Upper lobe of right lung (tissue), 1 donor: ENCODE results near the gene REPIN1. TPM values are rescaled to one million over a fixed set of nuclear protein-coding genes. Genes with fewer than 3 reads are reported as not detected.

Experiments used
- ATAC-seq: fragments of 200-7000 bp; cut with Tn5 transposase; one replicate; pipeline ENCODE4 v1.9.1; 2020; ENCODE audit warnings: mild to moderate bottlenecking, moderate library complexity
- DNase-seq: peaks from one replicate; pipeline ENCODE4 v3.0.0-alpha.2; 2020
- H3K27ac ChIP-seq: fragments of 200-600 bp; one replicate; pipeline ENCODE4 v1.8.0; 2022
- H3K27me3 ChIP-seq: fragments of 200-600 bp; one replicate; pipeline ENCODE4 v1.8.0; 2022; ENCODE audit warnings: mild to moderate bottlenecking
- H3K36me3 ChIP-seq: fragments of 200-600 bp; one replicate; pipeline ENCODE4 v1.8.0; 2022
- H3K4me1 ChIP-seq: fragments of 200-600 bp; one replicate; pipeline ENCODE4 v1.8.0; 2022
- H3K4me3 ChIP-seq: fragments of 200-600 bp; one replicate; pipeline ENCODE4 v1.8.0; 2022; ENCODE audit warnings: mild to moderate bottlenecking
- H3K9me3 ChIP-seq: fragments of 200-600 bp; one replicate; pipeline ENCODE4 v1.8.0; 2022
- intact Hi-C: fragments of 100-400 bp; cut with DNase I; formaldehyde crosslinking; loops from one replicate; pipeline ENCODE4 v1.11.0; 2022
- total RNA-seq: library from RNA; stranded (reverse); fragmentation: NEBNext Ultra II Directional; extraction: Animal tissue kit (Norgen Biotek cat#: 25700); gene quantifications from one replicate; pipeline ENCODE4 v1.2.1, GENCODE V29; 2021
- TF ChIP-seq, protein P1 (sequence below): fragments of 200-600 bp; IDR thresholded peaks from one replicate; pipeline ENCODE4 v1.8.0; 2022; ENCODE audit warnings: antibody characterized with exemption
- donor health status: DM: no; HTN: yes; CAD: no; lungs with severe emphysema.

The REPIN1 gene
- total RNA-seq, 1 donor from 2014 or later: 93.7 TPM

DNA sequence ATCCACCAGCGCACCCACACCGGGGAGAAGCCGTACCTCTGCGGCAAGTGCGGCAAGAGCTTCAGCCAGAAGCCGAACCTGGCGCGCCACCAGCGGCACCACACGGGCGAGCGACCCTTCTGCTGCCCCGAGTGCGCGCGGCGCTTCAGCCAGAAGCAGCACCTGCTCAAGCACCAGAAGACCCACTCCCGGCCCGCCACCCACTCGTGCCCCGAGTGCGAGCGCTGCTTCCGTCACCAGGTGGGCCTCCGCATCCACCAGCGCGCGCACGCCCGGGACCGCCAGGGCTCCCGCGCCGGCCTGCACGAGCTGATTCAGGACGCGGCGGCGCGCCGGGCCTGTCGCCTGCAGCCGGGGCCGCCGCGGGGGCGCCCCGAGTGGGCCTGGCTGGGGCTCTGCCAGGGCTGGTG, 28.2 kb downstream of the REPIN1 start:
- TF ChIP-seq, protein P1, sequence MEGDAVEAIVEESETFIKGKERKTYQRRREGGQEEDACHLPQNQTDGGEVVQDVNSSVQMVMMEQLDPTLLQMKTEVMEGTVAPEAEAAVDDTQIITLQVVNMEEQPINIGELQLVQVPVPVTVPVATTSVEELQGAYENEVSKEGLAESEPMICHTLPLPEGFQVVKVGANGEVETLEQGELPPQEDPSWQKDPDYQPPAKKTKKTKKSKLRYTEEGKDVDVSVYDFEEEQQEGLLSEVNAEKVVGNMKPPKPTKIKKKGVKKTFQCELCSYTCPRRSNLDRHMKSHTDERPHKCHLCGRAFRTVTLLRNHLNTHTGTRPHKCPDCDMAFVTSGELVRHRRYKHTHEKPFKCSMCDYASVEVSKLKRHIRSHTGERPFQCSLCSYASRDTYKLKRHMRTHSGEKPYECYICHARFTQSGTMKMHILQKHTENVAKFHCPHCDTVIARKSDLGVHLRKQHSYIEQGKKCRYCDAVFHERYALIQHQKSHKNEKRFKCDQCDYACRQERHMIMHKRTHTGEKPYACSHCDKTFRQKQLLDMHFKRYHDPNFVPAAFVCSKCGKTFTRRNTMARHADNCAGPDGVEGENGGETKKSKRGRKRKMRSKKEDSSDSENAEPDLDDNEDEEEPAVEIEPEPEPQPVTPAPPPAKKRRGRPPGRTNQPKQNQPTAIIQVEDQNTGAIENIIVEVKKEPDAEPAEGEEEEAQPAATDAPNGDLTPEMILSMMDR: no peak
- no peak overlapping the region for H3K27ac ChIP-seq
- H3K27me3 ChIP-seq: no peaks in the 10 kb centered on the region
- DNase-seq (peak; percentile 55), ATAC-seq (no peak)
- H3K9me3 ChIP-seq: no peaks in the 10 kb centered on the region
- H3K36me3 ChIP-seq: peaks cover 6% of the 10 kb centered on the region
- intact Hi-C loops: no loop called here
- H3K4me1 ChIP-seq: no peaks in the 10 kb centered on the region
- H3K4me3 ChIP-seq: no peak overlapping the region

DNA sequence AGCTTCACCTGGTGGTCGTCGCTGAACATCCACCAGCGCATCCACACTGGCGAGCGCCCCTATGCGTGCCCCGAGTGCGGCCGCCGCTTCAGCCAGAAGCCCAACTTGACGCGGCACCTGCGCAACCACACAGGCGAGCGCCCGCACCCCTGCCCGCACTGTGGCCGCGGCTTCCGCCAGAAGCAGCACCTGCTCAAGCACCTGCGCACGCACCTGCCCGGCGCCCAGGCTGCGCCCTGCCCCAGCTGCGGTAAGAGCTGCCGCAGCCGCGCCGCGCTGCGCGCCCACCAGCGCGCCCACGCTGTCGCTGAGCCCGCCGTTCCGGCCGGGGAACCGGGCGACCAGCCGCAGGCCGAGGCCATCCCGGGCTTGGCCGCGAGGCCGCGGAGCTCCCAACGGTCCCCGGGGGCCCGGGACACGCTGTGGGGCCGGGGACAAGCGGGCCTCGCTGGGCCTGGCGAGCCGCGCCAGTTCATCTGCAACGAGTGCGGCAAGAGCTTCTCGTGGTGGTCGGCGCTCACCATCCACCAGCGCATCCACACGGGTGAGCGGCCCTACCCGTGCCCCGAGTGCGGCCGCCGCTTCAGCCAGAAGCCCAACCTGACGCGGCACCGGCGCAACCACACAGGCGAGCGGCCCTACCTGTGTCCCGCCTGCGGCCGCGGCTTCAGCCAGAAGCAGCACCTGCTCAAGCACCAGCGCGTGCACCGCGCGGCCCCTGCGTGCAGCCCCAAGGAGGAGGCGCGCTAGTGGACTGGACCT, 28.9 kb downstream of the REPIN1 start:
- ATAC-seq: peak; percentile 8
- DNase-seq: peak; percentile 57
- no peaks in the 10 kb centered on the region for H3K4me1 ChIP-seq
- H3K9me3 ChIP-seq: no peaks in the 10 kb centered on the region
- no peak overlapping the region for H3K27ac ChIP-seq
- intact Hi-C loops: no loop called here
- TF ChIP-seq, protein P1: no peak
- no peak overlapping the region for H3K4me3 ChIP-seq
- peaks cover 6% of the 10 kb centered on the region for H3K36me3 ChIP-seq
- H3K27me3 ChIP-seq: no peaks in the 10 kb centered on the region

DNA sequence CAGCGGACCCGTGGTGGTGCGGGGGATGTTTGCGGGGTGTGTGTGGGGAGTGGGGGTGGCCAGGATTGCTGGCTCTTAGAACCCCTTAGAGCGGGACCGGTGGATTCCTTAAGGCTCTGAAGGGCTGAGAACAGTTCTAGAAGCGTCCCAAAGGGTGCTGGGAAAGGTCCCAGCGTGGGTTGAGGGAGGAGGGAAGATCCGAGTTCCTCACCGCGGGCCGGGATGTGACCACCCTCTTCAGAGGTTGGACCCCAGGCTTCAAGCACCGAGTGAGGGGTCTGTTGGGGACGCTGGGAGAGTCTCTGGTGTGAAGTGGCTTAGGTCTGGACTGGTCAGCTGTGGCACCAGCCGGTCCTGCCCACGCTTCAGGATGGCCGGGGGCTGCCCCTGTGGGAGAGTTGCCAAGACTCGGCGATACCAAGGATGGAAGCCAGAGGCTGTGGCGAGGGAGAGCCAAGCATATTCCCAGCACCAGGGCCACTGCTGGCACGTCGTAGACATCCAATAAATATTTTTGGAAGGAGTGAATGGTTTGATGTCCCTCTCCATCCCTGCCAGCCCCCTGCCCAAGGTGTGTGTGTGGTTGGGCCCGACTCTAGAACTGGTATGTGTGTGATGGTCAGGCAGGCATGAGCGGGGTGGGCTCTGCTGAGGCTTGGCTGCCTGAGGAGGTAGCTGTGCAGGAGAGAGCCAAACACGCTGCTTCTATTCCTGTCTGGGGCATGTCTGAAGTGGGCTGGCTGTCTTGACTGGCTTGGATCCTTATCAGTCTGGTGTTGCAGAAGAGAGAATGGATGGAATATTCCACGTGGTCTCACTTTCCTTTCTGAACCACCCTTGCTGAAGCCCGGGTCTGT, 29.7 kb downstream of the REPIN1 start:
- Histone ChIP-seq H3K27me3 (no peaks in the 10 kb centered on the region), H3K9me3 (no peaks in the 10 kb centered on the region), H3K36me3 (peaks cover 6% of the 10 kb centered on the region), H3K27ac (no peak overlapping the region), H3K4me3 (no peak overlapping the region), H3K4me1 (no peaks in the 10 kb centered on the region)
- intact Hi-C loops: no loop called here
- ATAC-seq (no peak), DNase-seq (peak; percentile 55)
- TF ChIP-seq, protein P1: no peak

DNA sequence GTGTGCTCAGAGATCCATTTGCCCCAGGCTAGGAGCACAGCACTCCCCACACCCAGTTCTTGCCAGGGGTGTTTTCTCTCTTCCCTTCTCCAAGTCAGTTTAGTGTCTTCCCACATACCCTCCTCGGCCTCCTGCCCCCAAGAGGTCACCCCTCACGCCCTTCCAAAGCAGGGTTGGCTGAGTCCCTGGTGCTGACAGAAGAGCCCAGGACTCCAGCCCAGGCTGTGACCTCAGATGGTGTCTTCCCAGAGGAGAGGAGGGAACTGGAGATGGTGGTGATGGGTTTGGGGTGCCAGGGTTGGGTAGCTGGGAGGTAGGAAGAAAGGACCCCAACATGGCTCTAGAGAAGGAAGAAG, 30.3 kb downstream of the REPIN1 start:
- Histone ChIP-seq H3K4me1 (peaks cover 5% of the 10 kb centered on the region), H3K27me3 (no peaks in the 10 kb centered on the region), H3K4me3 (no peak overlapping the region), H3K36me3 (peaks cover 6% of the 10 kb centered on the region), H3K9me3 (no peaks in the 10 kb centered on the region), H3K27ac (no peak overlapping the region)
- intact Hi-C loops: no loop called here
- ATAC-seq: no peak
- TF ChIP-seq, protein P1: no peak
- no peak for DNase-seq

DNA sequence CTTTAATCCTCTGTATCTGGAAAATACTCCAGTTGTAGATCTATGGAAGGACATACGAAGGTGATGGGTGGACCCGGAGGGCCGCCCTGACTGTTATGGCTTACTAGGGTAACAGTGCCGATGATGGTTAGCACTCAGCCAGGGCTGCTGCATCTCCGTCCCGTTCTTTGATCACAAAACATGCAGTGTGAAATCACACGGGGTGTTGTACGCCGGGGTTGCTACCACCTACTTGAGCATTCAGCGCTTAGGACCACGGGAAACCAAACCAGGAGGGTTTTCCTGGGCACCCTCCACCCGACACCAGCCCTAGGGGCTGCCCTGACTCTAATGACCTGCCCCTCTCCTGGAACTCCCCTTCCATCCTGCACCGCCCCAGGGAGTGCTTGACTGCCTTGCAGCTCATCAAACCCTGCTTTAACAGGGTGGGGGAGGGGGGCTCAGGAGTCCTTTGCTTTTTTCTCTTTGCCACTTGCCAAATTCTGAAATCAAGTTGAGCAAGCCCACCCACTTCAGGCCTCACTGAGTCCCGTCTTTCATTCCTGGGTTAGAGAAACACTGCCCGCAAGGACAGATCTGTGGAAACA, 30.9 kb downstream of the REPIN1 start:
- DNase-seq (no peak), ATAC-seq (no peak)
- Histone ChIP-seq H3K4me1 (peaks cover 10% of the 10 kb centered on the region), H3K9me3 (no peaks in the 10 kb centered on the region), H3K36me3 (peaks cover 6% of the 10 kb centered on the region), H3K27me3 (no peaks in the 10 kb centered on the region), H3K4me3 (no peak overlapping the region), H3K27ac (no peak overlapping the region)
- intact Hi-C loops: no loop called here
- TF ChIP-seq, protein P1: no peak
